ENCODE data around the gene GEMIN5. TPM values are rescaled to one million over a fixed set of nuclear protein-coding genes. Genes with fewer than 3 reads are reported as not detected.

Gene GEMIN5
- total RNA-seq, 2 experiments from 2014 or later: 2.7 to 3.7 TPM

DNA sequence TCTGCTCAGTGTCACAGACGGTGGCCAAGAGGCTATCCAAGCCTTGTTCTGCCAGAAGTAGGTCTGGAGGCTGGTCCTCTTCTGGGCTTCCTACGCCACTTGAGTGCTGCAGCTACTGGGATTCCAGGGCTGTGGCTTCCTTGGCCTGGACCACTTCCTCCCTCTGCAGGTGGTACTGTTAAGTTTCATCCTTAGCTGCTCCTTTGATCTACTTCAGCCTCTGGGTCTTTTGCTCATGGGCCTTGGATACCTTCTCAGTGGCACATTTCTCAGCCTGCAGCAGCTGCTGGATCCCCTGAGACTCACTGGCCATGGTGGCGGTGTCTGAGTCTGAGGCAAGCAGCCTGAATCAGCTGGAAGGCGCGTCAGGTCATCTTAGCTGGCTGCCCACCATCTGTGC is 69.3 kb downstream of the GEMIN5 start:
- ChIA-PET POLR2A (interaction anchor here (2.2 kb wide), 1 partner anchor 10 kb away, joined by 9 read pairs; the partner anchor contains the start of gene CNOT8), CTCF (interaction anchor here (0.6 to 1.3 kb wide), 2 partner anchors 9 to 218 kb away, joined by 3 to 4 read pairs; no protein-coding TSS in a partner anchor)
- Histone ChIP-seq H3K27me3 (ENCODE audit: control insufficient read depth in 1 of 2, insufficient read depth in 2 of 2, low read length in 2 of 2) (no peaks in the 10 kb centered on the region), H3K36me3 (ENCODE audit: insufficient read depth, low read length) (peaks cover 78% of the 10 kb centered on the region), H3K9me3 (ENCODE audit: control insufficient read depth in 1 of 2, insufficient read depth in 1 of 2, low read length in 2 of 2) (no peaks in the 10 kb centered on the region), H3K4me3 (ENCODE audit: low read length) (no peak overlapping the region), H3K4me1 (ENCODE audit: insufficient read depth, low read length) (peaks cover 3% of the 10 kb centered on the region), H3K27ac (ENCODE audit: low read depth in 1 of 2, low read length in 2 of 2) (no peak overlapping the region)
- peaks cover 25% of the 10 kb centered on the region for H3K4me1 Mint-ChIP-seq (ENCODE audit: low read depth)
- no peak overlapping the region for H3K27ac Mint-ChIP-seq
- intact Hi-C loops (cut with DNase I, micrococcal nuclease): no loop called here
- H3K4me3 Mint-ChIP-seq: no peak overlapping the region
- peak in 4 of 14 experiments; percentile 10 to 43 (median 28) for DNase-seq
- TF ChIP-seq, protein P1, sequence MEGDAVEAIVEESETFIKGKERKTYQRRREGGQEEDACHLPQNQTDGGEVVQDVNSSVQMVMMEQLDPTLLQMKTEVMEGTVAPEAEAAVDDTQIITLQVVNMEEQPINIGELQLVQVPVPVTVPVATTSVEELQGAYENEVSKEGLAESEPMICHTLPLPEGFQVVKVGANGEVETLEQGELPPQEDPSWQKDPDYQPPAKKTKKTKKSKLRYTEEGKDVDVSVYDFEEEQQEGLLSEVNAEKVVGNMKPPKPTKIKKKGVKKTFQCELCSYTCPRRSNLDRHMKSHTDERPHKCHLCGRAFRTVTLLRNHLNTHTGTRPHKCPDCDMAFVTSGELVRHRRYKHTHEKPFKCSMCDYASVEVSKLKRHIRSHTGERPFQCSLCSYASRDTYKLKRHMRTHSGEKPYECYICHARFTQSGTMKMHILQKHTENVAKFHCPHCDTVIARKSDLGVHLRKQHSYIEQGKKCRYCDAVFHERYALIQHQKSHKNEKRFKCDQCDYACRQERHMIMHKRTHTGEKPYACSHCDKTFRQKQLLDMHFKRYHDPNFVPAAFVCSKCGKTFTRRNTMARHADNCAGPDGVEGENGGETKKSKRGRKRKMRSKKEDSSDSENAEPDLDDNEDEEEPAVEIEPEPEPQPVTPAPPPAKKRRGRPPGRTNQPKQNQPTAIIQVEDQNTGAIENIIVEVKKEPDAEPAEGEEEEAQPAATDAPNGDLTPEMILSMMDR (IDR thresholded peaks at IDR 0.05): peak; percentile 22
- peaks cover 86% of the 10 kb centered on the region for H3K36me3 Mint-ChIP-seq (ENCODE audit: low read depth)
- peak; percentile 48 for ATAC-seq (ENCODE audit: poor library complexity)
- H3K27me3 Mint-ChIP-seq: no peaks in the 10 kb centered on the region
- H3K9me3 Mint-ChIP-seq: no peaks in the 10 kb centered on the region

DNA sequence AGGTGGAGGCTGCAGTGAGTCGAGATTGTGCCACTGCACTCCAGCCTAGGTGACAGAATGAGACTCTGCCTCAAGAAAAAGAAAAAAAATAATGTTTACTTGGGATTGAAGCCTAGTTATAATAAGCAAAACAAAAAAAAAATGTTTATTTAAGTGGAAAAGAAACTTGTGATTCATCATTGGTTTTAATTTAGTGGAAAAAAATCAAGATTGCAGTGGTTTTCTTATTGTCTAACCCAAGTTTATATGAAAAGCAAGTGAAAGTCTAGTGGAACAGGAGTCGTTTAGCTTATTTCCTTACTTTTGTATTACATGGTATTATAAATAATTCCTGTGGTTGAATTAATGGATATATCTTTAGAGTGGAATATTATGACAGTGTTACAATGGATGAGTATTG is 71.2 kb downstream of the GEMIN5 start:
- POLR2A ChIA-PET: interaction anchor here (2.2 kb wide), 1 partner anchor 9 kb away, joined by 9 read pairs; the partner anchor contains the start of gene CNOT8
- H3K27ac Mint-ChIP-seq: peak overlapping the region; percentile 10
- intact Hi-C loops (cut with DNase I, micrococcal nuclease): no loop called here

GRCh38 chr5:154865466-154866184 is 72.4 kb downstream of the GEMIN5 start:
- POLR2A ChIA-PET: no interaction called here
- H3K36me3 ChIP-seq (ENCODE audit: insufficient read depth, low read length): peaks cover 57% of the 10 kb centered on the region
- Mint-ChIP-seq H3K36me3 (ENCODE audit: low read depth) (peaks cover 78% of the 10 kb centered on the region), H3K4me3 (no peak overlapping the region), H3K4me1 (ENCODE audit: low read depth) (peaks cover 50% of the 10 kb centered on the region), H3K27me3 (no peaks in the 10 kb centered on the region), H3K9me3 (no peaks in the 10 kb centered on the region), H3K27ac (peak overlapping the region; percentile 12)
- ATAC-seq (ENCODE audit: poor library complexity) (no peak), DNase-seq (no peak)
- peaks cover 20% of the 10 kb centered on the region for H3K4me1 ChIP-seq (ENCODE audit: insufficient read depth, low read length)
- no peaks in the 10 kb centered on the region for H3K9me3 ChIP-seq (ENCODE audit: control insufficient read depth in 1 of 2, insufficient read depth in 1 of 2, low read length in 2 of 2)
- TF ChIP-seq, protein P1 (IDR thresholded peaks at IDR 0.05): no peak
- H3K4me3 ChIP-seq (ENCODE audit: low read length): no peak overlapping the region
- no peaks in the 10 kb centered on the region for H3K27me3 ChIP-seq (ENCODE audit: control insufficient read depth in 1 of 2, insufficient read depth in 2 of 2, low read length in 2 of 2)
- H3K27ac ChIP-seq (ENCODE audit: low read depth in 1 of 2, low read length in 2 of 2): no peak overlapping the region
- CTCF ChIA-PET: no interaction called here
- intact Hi-C loops (cut with DNase I, micrococcal nuclease): no loop called here

More for the DNA sequence above, 71.2 kb downstream of the GEMIN5 start:
- Mint-ChIP-seq H3K36me3 (ENCODE audit: low read depth) (peaks cover 82% of the 10 kb centered on the region), H3K9me3 (no peaks in the 10 kb centered on the region), H3K4me3 (no peak overlapping the region), H3K4me1 (ENCODE audit: low read depth) (peaks cover 41% of the 10 kb centered on the region), H3K27me3 (no peaks in the 10 kb centered on the region)
- DNase-seq (no peak), ATAC-seq (ENCODE audit: poor library complexity) (no peak)
- Histone ChIP-seq H3K9me3 (ENCODE audit: control insufficient read depth in 1 of 2, insufficient read depth in 1 of 2, low read length in 2 of 2) (no peaks in the 10 kb centered on the region), H3K4me3 (ENCODE audit: low read length) (no peak overlapping the region), H3K4me1 (ENCODE audit: insufficient read depth, low read length) (peaks cover 14% of the 10 kb centered on the region), H3K27ac (ENCODE audit: low read depth in 1 of 2, low read length in 2 of 2) (no peak overlapping the region), H3K36me3 (ENCODE audit: insufficient read depth, low read length) (peaks cover 67% of the 10 kb centered on the region), H3K27me3 (ENCODE audit: control insufficient read depth in 1 of 2, insufficient read depth in 2 of 2, low read length in 2 of 2) (no peaks in the 10 kb centered on the region)
- TF ChIP-seq, protein P1 (IDR thresholded peaks at IDR 0.05): no peak
- CTCF ChIA-PET: no interaction called here

All from CD4-positive, alpha-beta T cell (primary cell).